Epithelial cell of prostate (primary cell): ENCODE results near the gene RFC5.
"Not testable (repeated sequence)": the region's sequence is repeated elsewhere in the genome, so short reads cannot be mapped to it uniquely, and the experiment has no call there.

Experiments used
- DNase-seq: peaks from one replicate; pipeline ENCODE4 v3.0.0-alpha.2; 2011; ENCODE audit warnings: low read depth, low spot score
- H3K27ac ChIP-seq: fragments of 450-650 bp; 2 replicates; pipeline ENCODE4 v1.5.1; 2017; ENCODE audit warnings: mild to moderate bottlenecking

Gene RFC5

GRCh38 chr12:118016424-118017264 lies at the start of gene RFC5:
RFC5 (plus strand) TSS chr12:118016703; CDS start chr12:118016828, 125 bp downstream.
- no peak within 1 kb of the TSS for H3K27ac ChIP-seq
- DNase-seq: peak; percentile 76

- no peak for DNase-seq
- no peak overlapping the region for H3K27ac ChIP-seq
Observed at GRCh38 chr12:117967043-117967442, 49.5 kb upstream of the RFC5 start.

GRCh38 chr12:117967512-117967911 lies 49.0 kb upstream of the RFC5 start:
- no peak for DNase-seq
- no peak overlapping the region for H3K27ac ChIP-seq

GRCh38 chr12:117968151-117968789 lies 48.2 kb upstream of the RFC5 start:
- H3K27ac ChIP-seq: no peak overlapping the region
- DNase-seq: no peak

GRCh38 chr12:117968826-117969659 lies 47.5 kb upstream of the RFC5 start, which contains the start of gene KSR2:
KSR2 (minus strand) TSS chr12:117968990; CDS start chr12:117968255, 735 bp downstream.
- peak within 1 kb of the TSS; percentile 15 for H3K27ac ChIP-seq
- DNase-seq: peak; percentile 34

GRCh38 chr12:117970334-117970733 lies 46.2 kb upstream of the RFC5 start:
- no peak overlapping the region for H3K27ac ChIP-seq
- no peak for DNase-seq

GRCh38 chr12:117972301-117972700 lies 44.2 kb upstream of the RFC5 start:
- no peak for DNase-seq
- H3K27ac ChIP-seq: no peak overlapping the region

GRCh38 chr12:117975006-117975405 lies 41.5 kb upstream of the RFC5 start:
- no peak for DNase-seq
- no peak overlapping the region for H3K27ac ChIP-seq

GRCh38 chr12:117977373-117977772 lies 39.1 kb upstream of the RFC5 start:
- H3K27ac ChIP-seq: no peak overlapping the region
- no peak for DNase-seq

- no peak for DNase-seq
- no peak overlapping the region for H3K27ac ChIP-seq
Observed at GRCh38 chr12:117980616-117981015, 35.9 kb upstream of the RFC5 start.

- H3K27ac ChIP-seq: no peak overlapping the region
- no peak for DNase-seq
Observed at GRCh38 chr12:117981267-117981666, 35.2 kb upstream of the RFC5 start.

- no peak overlapping the region for H3K27ac ChIP-seq
- DNase-seq: no peak
Observed at GRCh38 chr12:117985182-117985581, 31.3 kb upstream of the RFC5 start.

GRCh38 chr12:117986705-117987469 lies 29.6 kb upstream of the RFC5 start:
- peak overlapping the region; percentile 89 for H3K27ac ChIP-seq
- DNase-seq: peak; percentile 57

- DNase-seq: no peak
- no peak overlapping the region for H3K27ac ChIP-seq
Observed at GRCh38 chr12:117994551-117995438, 21.7 kb upstream of the RFC5 start.

- DNase-seq: no peak
- no peak overlapping the region for H3K27ac ChIP-seq
Observed at GRCh38 chr12:117998719-117999118, 17.8 kb upstream of the RFC5 start.

- H3K27ac ChIP-seq, DNase-seq: not testable (repeated sequence)
Observed at GRCh38 chr12:117999806-118000205, 16.7 kb upstream of the RFC5 start.

GRCh38 chr12:118010903-118011302 lies 5.6 kb upstream of the RFC5 start:
- DNase-seq: no peak
- H3K27ac ChIP-seq: no peak overlapping the region

GRCh38 chr12:118011377-118011776 lies 5.1 kb upstream of the RFC5 start:
- H3K27ac ChIP-seq: no peak overlapping the region
- no peak for DNase-seq

- no peak for DNase-seq
- H3K27ac ChIP-seq: no peak overlapping the region
Observed at GRCh38 chr12:118011961-118012360, 4.5 kb upstream of the RFC5 start.
